Muscle layer of duodenum (tissue), 2 donors: ENCODE results near the gene CNTNAP2.

Source experiments
- H3K27ac ChIP-seq: one replicate; pipeline ENCODE4 v1.7.0; 2013; ENCODE audit warnings: mild to moderate bottlenecking, low read length
- H3K27me3 ChIP-seq: one replicate; pipeline ENCODE4 v1.7.0; 2013; ENCODE audit warnings: low read depth, mild to moderate bottlenecking, control low read depth, low read length
- H3K36me3 ChIP-seq, 2 donors: one replicate each; pipeline ENCODE4 v1.7.0; 2013; ENCODE audit warnings: low read length in 2 of 2, control low read depth in 1 of 2, mild to moderate bottlenecking in 1 of 2; ENCODE audit not compliant: insufficient read depth in 2 of 2, control insufficient read depth in 1 of 2
- H3K4me1 ChIP-seq, 2 donors: one replicate each; pipeline ENCODE4 v1.7.0; 2013; ENCODE audit warnings: low read length in 2 of 2, mild to moderate bottlenecking in 2 of 2, control low read depth in 1 of 2, moderate library complexity in 1 of 2; ENCODE audit not compliant: insufficient read depth in 2 of 2, control insufficient read depth in 1 of 2
- H3K4me3 ChIP-seq, 2 donors: one replicate each; pipeline ENCODE4 v1.7.0; 2013; ENCODE audit warnings: low read length in 2 of 2, low read depth in 1 of 2, mild to moderate bottlenecking in 1 of 2
- H3K9me3 ChIP-seq, 2 donors: one replicate each; pipeline ENCODE4 v1.7.0; 2013; ENCODE audit warnings: low read length in 2 of 2, control low read depth in 1 of 2, mild to moderate bottlenecking in 1 of 2; ENCODE audit not compliant: control insufficient read depth in 1 of 2
- donor health status: healthy.

CNTNAP2 gene

DNA sequence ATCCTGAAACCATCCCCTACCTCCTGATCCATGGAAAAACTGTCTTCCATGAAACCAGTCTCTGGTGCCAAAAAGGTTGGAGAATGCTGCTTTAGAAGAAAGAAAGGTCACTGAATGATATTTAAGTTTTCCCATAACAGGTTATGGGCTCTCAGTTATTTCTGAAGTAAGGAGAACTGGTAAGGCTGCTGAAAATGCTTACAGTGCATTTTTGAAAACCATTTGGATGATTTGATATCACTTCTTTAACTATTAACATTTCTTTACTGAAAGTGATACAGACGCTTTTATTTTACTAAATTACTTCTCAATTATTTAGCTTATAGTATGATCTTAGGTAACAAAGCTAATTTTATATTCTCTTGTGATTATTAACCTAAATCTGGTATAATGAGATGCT is 1379.6 kb downstream of the CNTNAP2 start:
- Histone ChIP-seq H3K9me3 (no peaks in the 10 kb centered on the region), H3K36me3 (no peaks in the 10 kb centered on the region), H3K4me3 (no peak overlapping the region), H3K27me3 (no peaks in the 10 kb centered on the region), H3K4me1 (no peaks in the 10 kb centered on the region), H3K27ac (no peak overlapping the region)

GRCh38 chr7:147497246-147497645 is 1380.6 kb downstream of the CNTNAP2 start:
- no peak overlapping the region for H3K4me3 ChIP-seq
- no peak overlapping the region for H3K27ac ChIP-seq
- H3K9me3 ChIP-seq, result no peaks in the 10 kb centered on the region
- no peaks in the 10 kb centered on the region for H3K36me3 ChIP-seq
- no peaks in the 10 kb centered on the region for H3K27me3 ChIP-seq
- no peaks in the 10 kb centered on the region for H3K4me1 ChIP-seq

GRCh38 chr7:147498081-147498480 is 1381.5 kb downstream of the CNTNAP2 start:
- H3K4me1 ChIP-seq, result no peaks in the 10 kb centered on the region
- no peaks in the 10 kb centered on the region for H3K9me3 ChIP-seq
- no peak overlapping the region for H3K27ac ChIP-seq
- H3K27me3 ChIP-seq, result no peaks in the 10 kb centered on the region
- H3K36me3 ChIP-seq, result no peaks in the 10 kb centered on the region
- H3K4me3 ChIP-seq, result no peak overlapping the region

DNA sequence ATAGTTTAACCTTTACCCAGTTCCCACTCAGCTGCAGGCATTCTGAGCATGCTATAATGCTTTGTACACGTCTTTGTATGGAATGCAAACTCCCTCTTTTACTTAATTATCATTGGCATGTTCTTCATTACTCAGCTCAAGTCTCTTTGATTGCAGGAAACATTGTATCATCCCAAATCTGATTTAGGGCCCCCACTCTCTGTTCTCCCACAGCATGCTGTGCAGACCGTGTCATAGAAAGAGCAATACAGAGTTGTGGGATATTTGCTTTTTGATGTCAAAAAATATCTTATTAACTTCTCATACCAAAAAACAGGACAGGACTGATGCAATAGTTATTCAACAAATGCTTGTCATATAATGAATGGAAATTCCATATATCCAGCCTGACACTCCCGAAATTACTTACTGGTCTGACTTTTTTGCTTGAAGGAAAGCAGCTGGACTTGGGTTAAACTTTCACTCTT is 1392.5 kb downstream of the CNTNAP2 start:
- Histone ChIP-seq H3K27ac (no peak overlapping the region), H3K36me3 (peaks cover 0 to 5% of the 10 kb centered on the region in 2 donors), H3K9me3 (no peaks in the 10 kb centered on the region), H3K4me1 (no peaks in the 10 kb centered on the region), H3K4me3 (no peak overlapping the region), H3K27me3 (no peaks in the 10 kb centered on the region)

GRCh38 chr7:147509541-147510200 is 1393.1 kb downstream of the CNTNAP2 start:
- Histone ChIP-seq H3K4me3 (no peak overlapping the region), H3K27ac (no peak overlapping the region), H3K27me3 (no peaks in the 10 kb centered on the region), H3K9me3 (no peaks in the 10 kb centered on the region), H3K36me3 (peaks cover 0 to 5% of the 10 kb centered on the region in 2 donors), H3K4me1 (no peaks in the 10 kb centered on the region)

DNA sequence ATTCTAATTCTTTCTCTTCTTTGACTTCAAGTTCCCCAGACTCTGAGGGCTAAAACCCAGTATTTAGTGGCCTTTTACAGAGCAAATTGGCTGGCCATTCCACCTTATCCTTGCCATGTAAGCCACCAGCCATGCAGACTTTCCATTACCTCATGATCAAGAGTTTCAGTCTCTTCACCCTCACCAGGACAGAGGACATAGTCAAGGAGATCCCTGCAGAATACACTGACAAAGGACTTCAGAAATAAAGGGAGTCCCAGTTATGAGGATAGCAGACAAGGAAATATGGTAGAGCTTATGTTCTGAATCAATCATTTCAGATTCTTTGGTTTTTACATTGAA is 1393.6 kb downstream of the CNTNAP2 start:
- Histone ChIP-seq H3K36me3 (peaks cover 0 to 5% of the 10 kb centered on the region in 2 donors), H3K9me3 (no peaks in the 10 kb centered on the region), H3K27me3 (no peaks in the 10 kb centered on the region), H3K4me1 (no peaks in the 10 kb centered on the region), H3K27ac (no peak overlapping the region), H3K4me3 (no peak overlapping the region)

DNA sequence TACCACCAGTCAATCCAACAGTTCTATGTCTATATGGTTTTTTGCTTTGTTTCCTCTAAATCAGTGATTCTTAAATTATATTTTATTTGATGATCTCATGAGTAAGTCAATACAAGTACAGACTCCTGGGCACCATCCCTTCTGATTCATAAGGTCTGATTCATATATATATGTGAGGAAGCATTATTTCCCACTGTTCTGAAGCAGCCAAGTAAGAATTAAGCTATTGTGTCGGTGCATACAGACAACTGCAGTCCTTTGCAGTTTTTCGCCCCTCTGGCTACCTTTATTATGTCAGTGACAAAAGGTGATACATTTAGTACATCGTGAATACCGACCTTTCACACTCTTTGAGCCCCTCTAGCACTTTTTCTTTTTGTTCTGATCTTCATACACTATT is 1394.3 kb downstream of the CNTNAP2 start:
- peaks cover 0 to 5% of the 10 kb centered on the region in 2 donors for H3K36me3 ChIP-seq
- H3K4me1 ChIP-seq, result no peaks in the 10 kb centered on the region
- no peak overlapping the region for H3K27ac ChIP-seq
- H3K4me3 ChIP-seq, result no peak overlapping the region
- no peaks in the 10 kb centered on the region for H3K9me3 ChIP-seq
- no peaks in the 10 kb centered on the region for H3K27me3 ChIP-seq

DNA sequence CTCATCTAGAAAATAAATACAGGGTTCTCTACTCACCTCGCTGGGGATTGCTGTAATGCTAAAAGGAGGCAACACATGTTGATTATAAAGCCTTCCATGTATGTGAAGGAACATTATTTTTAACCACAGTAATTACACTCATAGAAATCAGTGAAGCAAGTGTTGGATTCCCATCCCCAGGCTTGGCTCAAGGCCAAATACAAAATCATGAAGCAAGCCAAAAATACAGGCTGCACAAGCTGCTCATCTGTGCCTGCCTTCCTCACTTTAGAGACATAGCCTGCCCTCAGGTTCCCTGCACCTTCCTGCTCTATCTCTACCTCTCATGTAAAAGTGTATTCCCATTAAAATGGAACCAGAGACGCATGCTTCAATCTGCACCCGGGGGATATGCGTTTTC is 1396.8 kb downstream of the CNTNAP2 start:
- no peak overlapping the region for H3K27ac ChIP-seq
- no peaks in the 10 kb centered on the region for H3K27me3 ChIP-seq
- peaks cover 0 to 5% of the 10 kb centered on the region in 2 donors for H3K36me3 ChIP-seq
- no peak overlapping the region for H3K4me3 ChIP-seq
- no peaks in the 10 kb centered on the region for H3K4me1 ChIP-seq
- no peaks in the 10 kb centered on the region for H3K9me3 ChIP-seq

- Histone ChIP-seq H3K4me3 (no peak overlapping the region), H3K36me3 (no peaks in the 10 kb centered on the region), H3K4me1 (no peaks in the 10 kb centered on the region), H3K9me3 (no peaks in the 10 kb centered on the region), H3K27me3 (no peaks in the 10 kb centered on the region), H3K27ac (no peak overlapping the region)
Measured at GRCh38 chr7:147516391-147516790, 1399.8 kb downstream of the CNTNAP2 start.

GRCh38 chr7:147519062-147519461 is 1402.5 kb downstream of the CNTNAP2 start:
- Histone ChIP-seq H3K4me3 (no peak overlapping the region), H3K27ac (no peak overlapping the region), H3K27me3 (no peaks in the 10 kb centered on the region), H3K36me3 (no peaks in the 10 kb centered on the region), H3K4me1 (no peaks in the 10 kb centered on the region), H3K9me3 (no peaks in the 10 kb centered on the region)

- H3K4me3 ChIP-seq, result no peak overlapping the region
- no peaks in the 10 kb centered on the region for H3K9me3 ChIP-seq
- no peaks in the 10 kb centered on the region for H3K4me1 ChIP-seq
- H3K27me3 ChIP-seq, result no peaks in the 10 kb centered on the region
- H3K27ac ChIP-seq, result no peak overlapping the region
- no peaks in the 10 kb centered on the region for H3K36me3 ChIP-seq
Measured at GRCh38 chr7:147523056-147523455, 1406.5 kb downstream of the CNTNAP2 start.

DNA sequence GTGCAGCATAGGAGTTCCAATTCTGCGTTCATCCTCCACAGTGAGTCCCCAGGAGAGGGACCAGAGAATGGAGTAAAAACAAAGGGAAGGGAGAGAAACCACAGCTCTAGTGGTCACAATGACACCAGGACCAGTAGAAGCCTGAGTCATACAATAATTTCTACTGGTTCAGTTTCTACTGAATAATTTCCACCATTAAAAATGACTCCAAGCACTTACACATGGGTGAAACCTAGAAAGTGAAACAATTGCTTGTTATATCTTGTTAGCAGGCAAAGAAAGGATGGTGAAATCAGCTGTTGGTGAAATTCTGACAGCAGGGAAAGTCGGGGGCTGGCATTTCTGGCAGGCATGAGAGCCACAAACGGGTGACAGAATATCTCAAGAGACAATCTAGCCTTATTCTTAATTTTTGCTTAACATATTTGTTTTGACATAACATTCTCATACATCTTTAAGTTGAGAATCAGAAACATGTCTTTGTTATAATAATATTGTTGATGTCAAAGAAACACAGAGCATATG is 1408.2 kb downstream of the CNTNAP2 start:
- Histone ChIP-seq H3K27me3 (no peaks in the 10 kb centered on the region), H3K4me1 (no peaks in the 10 kb centered on the region), H3K27ac (no peak overlapping the region), H3K4me3 (no peak overlapping the region), H3K9me3 (no peaks in the 10 kb centered on the region), H3K36me3 (no peaks in the 10 kb centered on the region)
